Tibial artery (tissue), 4 donors: Measurements from ENCODE around the gene NCR1.
"Not testable (repeated sequence)": the region's sequence is repeated elsewhere in the genome, so short reads cannot be mapped to it uniquely, and the experiment has no call there.

Source experiments
- DNase-seq, 2 donors: peaks; one replicate each; pipeline ENCODE4 v3.0.0-alpha.2; 2019
- H3K27ac ChIP-seq, 2 donors: fragments of 200-600 bp; sonication (generic) in 1 of 2; 1 replicate in 1 of 2; 2 replicates in 1 of 2; pipeline ENCODE4 v1.5.1; 2018 to 2019; ENCODE audit warnings: mild to moderate bottlenecking in 1 of 2
- H3K27me3 ChIP-seq, 2 donors: fragments of 200-600 bp; sonication (generic) in 1 of 2; one replicate each; pipeline versions ENCODE4 v1.5.1 to v1.6.0; 2016 to 2019
- H3K36me3 ChIP-seq, 3 donors: fragments of 200-600 bp; sonication (generic) in 2 of 3; one replicate each; pipeline ENCODE4 v1.5.1; 2016 to 2019; ENCODE audit warnings: mild to moderate bottlenecking in 2 of 3
- H3K4me1 ChIP-seq, 4 donors: fragments of 200-600 bp; sonication (generic) in 2 of 4; 1 replicate in 3 of 4; 2 replicates in 1 of 4; pipeline ENCODE4 v1.5.1; 2016 to 2019
- H3K4me3 ChIP-seq, 2 donors: fragments of 200-600 bp; sonication (generic) in 1 of 2; 1 replicate in 1 of 2; 2 replicates in 1 of 2; pipeline ENCODE4 v1.5.1; 2018 to 2019; ENCODE audit warnings: mild to moderate bottlenecking in 2 of 2
- H3K9me3 ChIP-seq, 3 donors: fragments of 200-600 bp; sonication (generic) in 1 of 3; one replicate each; pipeline ENCODE4 v1.5.1; 2016 to 2019
- intact Hi-C: fragments of 100-400 bp; cut with DNase I; formaldehyde crosslinking; loops from one replicate; pipeline ENCODE4 v1.15.0; 2023; ENCODE audit warnings: low total_unique reads
- TF ChIP-seq, protein P1 (sequence below), 2 experiments: fragments of 200-600 bp in 1 of 2; fragments of 450-650 bp in 1 of 2; IDR thresholded peaks; one replicate each; pipeline ENCODE4 v1.5.1; 2017 to 2019; ENCODE audit warnings: antibody characterized with exemption in 2 of 2, mild to moderate bottlenecking in 1 of 2, moderate library complexity in 1 of 2

NCR1 gene

DNA sequence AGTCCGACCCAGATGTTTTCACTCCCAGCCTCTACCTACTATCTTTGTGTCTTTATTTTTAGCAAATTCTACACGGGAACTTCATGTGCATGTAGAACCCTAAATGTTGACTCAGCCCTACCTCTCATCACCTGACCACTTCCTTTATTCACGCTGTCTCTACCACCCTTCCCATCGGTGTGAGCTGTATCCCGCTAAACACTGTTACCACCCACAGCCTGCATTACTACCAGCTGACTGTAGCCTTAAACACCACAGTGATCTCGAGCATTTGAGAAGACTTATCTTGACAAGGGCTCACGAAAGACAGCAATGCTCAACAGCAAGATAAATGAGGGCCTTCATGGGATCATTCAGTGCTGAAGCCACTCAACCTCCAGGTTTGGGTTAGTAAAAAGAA is 15.1 kb downstream of the NCR1 start:
- no peak overlapping the region for H3K4me3 ChIP-seq
- no peak overlapping the region for H3K27ac ChIP-seq
- H3K36me3 ChIP-seq = no peaks in the 10 kb centered on the region
- H3K4me1 ChIP-seq = no peaks in the 10 kb centered on the region
- peaks cover 0 to 9% of the 10 kb centered on the region in 2 donors for H3K27me3 ChIP-seq
- intact Hi-C loops = no loop called here
- TF ChIP-seq, protein P1, sequence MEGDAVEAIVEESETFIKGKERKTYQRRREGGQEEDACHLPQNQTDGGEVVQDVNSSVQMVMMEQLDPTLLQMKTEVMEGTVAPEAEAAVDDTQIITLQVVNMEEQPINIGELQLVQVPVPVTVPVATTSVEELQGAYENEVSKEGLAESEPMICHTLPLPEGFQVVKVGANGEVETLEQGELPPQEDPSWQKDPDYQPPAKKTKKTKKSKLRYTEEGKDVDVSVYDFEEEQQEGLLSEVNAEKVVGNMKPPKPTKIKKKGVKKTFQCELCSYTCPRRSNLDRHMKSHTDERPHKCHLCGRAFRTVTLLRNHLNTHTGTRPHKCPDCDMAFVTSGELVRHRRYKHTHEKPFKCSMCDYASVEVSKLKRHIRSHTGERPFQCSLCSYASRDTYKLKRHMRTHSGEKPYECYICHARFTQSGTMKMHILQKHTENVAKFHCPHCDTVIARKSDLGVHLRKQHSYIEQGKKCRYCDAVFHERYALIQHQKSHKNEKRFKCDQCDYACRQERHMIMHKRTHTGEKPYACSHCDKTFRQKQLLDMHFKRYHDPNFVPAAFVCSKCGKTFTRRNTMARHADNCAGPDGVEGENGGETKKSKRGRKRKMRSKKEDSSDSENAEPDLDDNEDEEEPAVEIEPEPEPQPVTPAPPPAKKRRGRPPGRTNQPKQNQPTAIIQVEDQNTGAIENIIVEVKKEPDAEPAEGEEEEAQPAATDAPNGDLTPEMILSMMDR (IDR thresholded peaks at IDR 0.05) = no peak
- no peak for DNase-seq
- peaks cover 0 to 7% (median 0%) of the 10 kb centered on the region in 3 donors for H3K9me3 ChIP-seq

DNA sequence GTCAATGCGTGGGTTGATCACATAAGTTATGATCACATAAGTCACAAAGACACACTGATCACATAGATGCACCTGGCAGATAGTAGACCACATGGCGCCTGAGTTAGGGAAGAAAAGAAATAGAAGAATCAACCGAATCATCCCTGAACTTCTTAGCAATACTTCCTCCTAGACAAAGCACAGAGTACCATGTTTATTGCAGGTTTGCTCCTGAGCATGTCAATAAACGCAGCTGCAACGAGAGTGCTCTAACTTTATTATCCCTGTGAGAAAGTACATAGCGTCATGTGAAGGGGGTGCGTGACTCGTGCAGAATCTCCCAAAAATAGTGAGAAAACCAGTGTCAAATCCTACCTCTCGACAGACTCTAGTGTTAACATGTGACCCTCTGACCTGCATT is 17.3 kb downstream of the NCR1 start:
- Histone ChIP-seq H3K9me3 (peaks cover 0 to 14% (median 6%) of the 10 kb centered on the region in 3 donors), H3K27ac (no peak overlapping the region), H3K4me3 (no peak overlapping the region), H3K4me1 (no peaks in the 10 kb centered on the region), H3K27me3 (peaks cover 0 to 9% of the 10 kb centered on the region in 2 donors), H3K36me3 (no peaks in the 10 kb centered on the region)
- TF ChIP-seq, protein P1 (IDR thresholded peaks at IDR 0.05) = no peak
- DNase-seq = no peak
- intact Hi-C loops = no loop called here

DNA sequence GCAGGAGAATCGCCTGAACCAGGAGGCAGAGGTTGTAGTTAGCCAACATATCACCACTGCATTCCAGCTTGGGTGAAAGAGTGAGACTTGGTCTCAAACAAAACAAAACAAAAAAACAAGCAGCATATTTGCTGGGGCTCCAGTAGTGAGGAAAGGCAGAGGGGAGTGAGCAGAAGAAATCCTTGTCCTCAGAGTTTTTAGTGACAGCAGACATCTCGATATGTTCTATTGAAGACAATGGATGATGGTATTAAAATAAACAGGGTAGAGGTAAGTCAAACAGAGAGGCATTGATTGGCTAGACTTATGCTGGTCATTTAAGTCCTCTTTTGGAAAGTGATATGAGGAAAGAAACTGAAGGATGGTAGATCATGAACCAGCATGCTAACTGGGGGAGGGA is 22.4 kb downstream of the NCR1 start:
- intact Hi-C loops = no loop called here
- no peaks in the 10 kb centered on the region for H3K36me3 ChIP-seq
- TF ChIP-seq, protein P1 (IDR thresholded peaks at IDR 0.05) = no peak
- no peaks in the 10 kb centered on the region for H3K27me3 ChIP-seq
- H3K27ac ChIP-seq = no peak overlapping the region
- DNase-seq = no peak
- peaks cover 0 to 23% (median 17%) of the 10 kb centered on the region in 3 donors for H3K9me3 ChIP-seq
- H3K4me1 ChIP-seq = no peaks in the 10 kb centered on the region
- no peak overlapping the region for H3K4me3 ChIP-seq

DNA sequence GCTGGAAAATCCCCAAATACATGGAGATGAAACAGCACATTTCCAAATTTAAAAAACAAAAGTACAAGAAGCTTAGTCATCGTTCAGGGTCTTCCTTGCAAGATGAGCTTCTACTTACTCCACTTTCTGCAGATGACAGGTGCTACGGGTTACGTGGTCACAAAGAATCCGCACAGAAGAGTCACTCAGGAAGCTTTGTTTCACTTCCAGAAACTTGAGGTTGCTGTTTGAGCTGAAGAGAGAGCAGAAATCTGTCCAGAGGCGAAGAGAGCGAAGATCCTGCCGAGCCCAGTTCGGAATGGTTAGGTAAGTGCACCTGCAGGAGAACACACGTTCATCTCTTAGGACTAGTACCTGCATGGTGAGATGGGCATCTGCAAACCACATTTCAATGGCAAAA is 32.0 kb downstream of the NCR1 start:
- no peaks in the 10 kb centered on the region for H3K36me3 ChIP-seq
- no peak overlapping the region for H3K27ac ChIP-seq
- TF ChIP-seq, protein P1 (IDR thresholded peaks at IDR 0.05) = no peak
- no peaks in the 10 kb centered on the region for H3K9me3 ChIP-seq
- H3K4me3 ChIP-seq = no peak overlapping the region
- intact Hi-C loops = no loop called here
- no peak for DNase-seq
- peaks cover 0 to 3% of the 10 kb centered on the region in 2 donors for H3K27me3 ChIP-seq
- no peaks in the 10 kb centered on the region for H3K4me1 ChIP-seq

DNA sequence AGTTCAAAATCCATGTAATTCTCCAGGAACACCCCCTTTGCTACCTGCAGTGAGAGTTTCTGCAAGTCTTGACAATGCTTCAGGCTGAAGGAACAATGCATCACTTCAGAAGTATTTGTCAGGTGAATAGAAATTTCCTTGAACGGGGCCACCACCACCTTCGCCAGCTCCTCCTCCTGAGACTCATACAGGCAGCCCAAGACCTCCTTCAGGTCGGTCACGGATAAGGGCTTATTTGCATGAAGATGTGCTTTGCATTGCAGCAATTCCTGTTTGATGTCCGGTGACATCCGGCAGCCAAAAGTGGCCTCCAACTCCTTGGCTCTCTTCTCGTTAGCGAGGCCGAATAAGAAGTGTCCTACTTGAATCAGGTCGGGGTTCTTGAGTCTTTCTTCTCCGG is 33.0 kb downstream of the NCR1 start:
- intact Hi-C loops = no loop called here
- Histone ChIP-seq H3K4me1 (no peaks in the 10 kb centered on the region), H3K27me3 (peaks cover 0 to 3% of the 10 kb centered on the region in 2 donors), H3K9me3 (no peaks in the 10 kb centered on the region), H3K36me3 (no peaks in the 10 kb centered on the region), H3K4me3 (no peak overlapping the region), H3K27ac (no peak overlapping the region)
- TF ChIP-seq, protein P1 (IDR thresholded peaks at IDR 0.05) = no peak
- DNase-seq = no peak

- H3K27me3 ChIP-seq = not testable (repeated sequence)
Observed at GRCh38 chr19:54939538-54939937, 33.6 kb downstream of the NCR1 start.

DNA sequence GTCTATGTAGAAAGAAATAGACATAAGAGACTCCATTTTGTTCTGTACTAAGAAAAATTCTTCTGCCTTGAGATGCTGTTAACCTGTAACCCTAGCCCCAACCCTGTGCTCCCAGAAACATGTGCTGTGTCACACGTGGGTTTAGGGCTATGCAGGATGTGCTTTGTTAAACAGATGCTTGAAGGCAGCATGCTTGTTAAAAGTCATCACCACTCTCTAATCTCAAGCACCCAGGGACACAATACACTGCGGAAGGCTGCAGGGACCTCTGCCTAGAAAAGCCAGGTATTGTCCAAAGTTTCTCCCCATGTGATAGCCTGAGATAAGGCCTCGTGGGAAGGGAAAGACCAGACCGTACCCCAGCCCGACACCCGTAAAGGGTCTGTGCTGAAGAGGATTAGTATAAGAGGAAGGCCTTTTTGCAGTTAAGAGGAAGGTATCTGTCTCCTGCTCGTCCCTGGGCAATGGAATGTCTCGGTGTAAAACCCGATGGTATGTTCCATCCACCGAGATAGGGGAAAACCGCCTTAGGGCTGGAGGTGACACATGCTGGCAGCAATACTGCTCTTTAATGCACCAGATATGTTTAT is 37.9 kb downstream of the NCR1 start:
- H3K4me1 ChIP-seq, intact Hi-C loops, H3K27ac ChIP-seq, H3K36me3 ChIP-seq, H3K27me3 ChIP-seq, DNase-seq, H3K9me3 ChIP-seq, H3K4me3 ChIP-seq: not testable (repeated sequence)

More at GRCh38 chr19:54939538-54939937, 33.6 kb downstream of the NCR1 start:
- H3K27ac ChIP-seq, intact Hi-C loops, H3K4me3 ChIP-seq, H3K36me3 ChIP-seq, DNase-seq, H3K4me1 ChIP-seq, H3K9me3 ChIP-seq: not testable (repeated sequence)
